ENCODE measurements around the gene ROR1.

- TF ChIP-seq TAF1 (IDR thresholded peaks at IDR 0.05; ENCODE audit: borderline replicate concordance, insufficient read depth, low read length) (no peak), SIN3A (IDR thresholded peaks at IDR 0.05; ENCODE audit: borderline replicate concordance, insufficient read depth, low read length) (no peak)
Observed at GRCh38 chr1:63892632-63893395, 119.0 kb downstream of the ROR1 start.
